OCI-LY3 (cell line): ENCODE data around the gene MEX3A.

Experiments used
- EZH2phosphoT487 ChIP-seq: fragments of 200-600 bp; shearing (Covaris generic); IDR thresholded peaks from 2 replicates; pipeline ENCODE4 v1.6.1; 2018; ENCODE audit warnings: antibody characterized with exemption, mixed run types, low read depth
- TF ChIP-seq, protein P1 (sequence below): fragments of 200-600, 300-600 bp; sonication (generic); IDR thresholded peaks from 2 replicates; pipeline ENCODE4 v1.5.1; 2014; ENCODE audit warnings: antibody characterized with exemption, low read length, low read depth

DNA sequence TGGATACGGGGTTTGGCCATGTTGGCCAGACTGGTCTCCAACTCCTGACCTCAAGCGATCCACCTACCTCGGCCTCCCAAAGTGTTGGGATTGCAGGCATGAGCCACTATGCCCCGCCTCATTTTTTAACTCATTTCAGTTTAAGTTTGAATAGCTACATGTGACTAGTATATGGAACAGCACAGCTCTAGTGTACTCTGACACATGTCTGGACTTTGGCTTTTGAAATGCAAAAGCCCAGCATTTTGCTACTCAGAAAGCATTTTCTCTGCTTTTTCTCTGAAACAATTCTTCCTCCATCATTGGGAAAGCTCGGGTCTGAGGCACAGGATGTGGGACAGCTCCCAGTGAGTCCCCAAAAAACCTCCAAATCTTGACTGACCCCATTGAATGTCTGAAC, 57.5 kb downstream of the MEX3A start:
- TF ChIP-seq, protein P1, sequence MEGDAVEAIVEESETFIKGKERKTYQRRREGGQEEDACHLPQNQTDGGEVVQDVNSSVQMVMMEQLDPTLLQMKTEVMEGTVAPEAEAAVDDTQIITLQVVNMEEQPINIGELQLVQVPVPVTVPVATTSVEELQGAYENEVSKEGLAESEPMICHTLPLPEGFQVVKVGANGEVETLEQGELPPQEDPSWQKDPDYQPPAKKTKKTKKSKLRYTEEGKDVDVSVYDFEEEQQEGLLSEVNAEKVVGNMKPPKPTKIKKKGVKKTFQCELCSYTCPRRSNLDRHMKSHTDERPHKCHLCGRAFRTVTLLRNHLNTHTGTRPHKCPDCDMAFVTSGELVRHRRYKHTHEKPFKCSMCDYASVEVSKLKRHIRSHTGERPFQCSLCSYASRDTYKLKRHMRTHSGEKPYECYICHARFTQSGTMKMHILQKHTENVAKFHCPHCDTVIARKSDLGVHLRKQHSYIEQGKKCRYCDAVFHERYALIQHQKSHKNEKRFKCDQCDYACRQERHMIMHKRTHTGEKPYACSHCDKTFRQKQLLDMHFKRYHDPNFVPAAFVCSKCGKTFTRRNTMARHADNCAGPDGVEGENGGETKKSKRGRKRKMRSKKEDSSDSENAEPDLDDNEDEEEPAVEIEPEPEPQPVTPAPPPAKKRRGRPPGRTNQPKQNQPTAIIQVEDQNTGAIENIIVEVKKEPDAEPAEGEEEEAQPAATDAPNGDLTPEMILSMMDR = no peak
- no peak for TF ChIP-seq EZH2phosphoT487
